Lung (tissue), 12 donors: ENCODE measurements around the gene GALNS. TPM values are rescaled to one million over a fixed set of nuclear protein-coding genes. Genes with fewer than 3 reads are reported as not detected.

Experiments used
- ATAC-seq: fragments of 200-7000 bp; cut with Tn5 transposase; one replicate; pipeline ENCODE4 v1.9.1; 2020; ENCODE audit warnings: moderate number of reproducible peaks; ENCODE audit not compliant: insufficient read depth, low FRiP score
- DNase-seq, 3 donors: peaks; one replicate each; pipeline ENCODE4 v3.0.0-alpha.2; 2013 to 2017
- H3K27ac ChIP-seq, 2 donors: one replicate each; pipeline ENCODE4 v1.5.1; 2013; ENCODE audit warnings: mild to moderate bottlenecking in 2 of 2, moderate library complexity in 2 of 2, control low read depth in 1 of 2, inconsistent platforms in 1 of 2, low read depth in 1 of 2, low read length in 1 of 2
- H3K27me3 ChIP-seq, 3 donors: one replicate each; pipeline ENCODE4 v1.5.1; 2013; ENCODE audit warnings: low read length in 2 of 3; ENCODE audit not compliant: control insufficient read depth in 3 of 3, insufficient read depth in 3 of 3
- H3K36me3 ChIP-seq, 4 donors: one replicate each; pipeline ENCODE4 v1.5.1; 2013; ENCODE audit warnings: low read length in 4 of 4, mild to moderate bottlenecking in 1 of 4, moderate library complexity in 1 of 4; ENCODE audit not compliant: control insufficient read depth in 4 of 4, insufficient read depth in 4 of 4
- H3K4me1 ChIP-seq, 5 donors: one replicate each; pipeline ENCODE4 v1.5.1; 2013; ENCODE audit warnings: low read length in 5 of 5, mild to moderate bottlenecking in 2 of 5, moderate library complexity in 1 of 5; ENCODE audit not compliant: control insufficient read depth in 5 of 5, insufficient read depth in 5 of 5
- H3K4me3 ChIP-seq: one replicate; pipeline ENCODE4 v1.5.1; 2013; ENCODE audit warnings: mild to moderate bottlenecking, control low read depth, moderate library complexity
- H3K9ac ChIP-seq, 2 donors: one replicate each; pipeline ENCODE4 v1.5.1; 2013; ENCODE audit warnings: low read length in 2 of 2, control low read depth in 1 of 2; ENCODE audit not compliant: insufficient read depth in 1 of 2
- H3K9me3 ChIP-seq, 4 donors: one replicate each; pipeline ENCODE4 v1.5.1; 2013; ENCODE audit warnings: low read length in 3 of 4, mild to moderate bottlenecking in 1 of 4, moderate library complexity in 1 of 4; ENCODE audit not compliant: control insufficient read depth in 4 of 4, insufficient read depth in 3 of 4
- WGBS, 2 donors: extraction: QIAGEN DNeasy Blood & Tissue Kit; methylation state at CpG; one replicate each; pipeline ENCODE4 v1.1.7; 2013; 5-methylcytosine and 5-hydroxymethylcytosine counted together
- polyA plus RNA-seq, 2 donors: library from polyadenylated mRNA; stranded (reverse); fragments of 200-250 nt; gene quantifications; one replicate each; pipeline ENCODE4 v1.2.1, GENCODE V29; 2013
- total RNA-seq, 2 donors: library from RNA; depleted of rRNA in 1 of 2; stranded (reverse); fragments of >200 nt in 1 of 2; gene quantifications; one replicate each; pipeline ENCODE4 v1.2.1, GENCODE V29; 2014 to 2021
- TF ChIP-seq, protein P1 (sequence below): IDR thresholded peaks from 2 replicates; pipeline ENCODE4 v1.5.1; 2012; ENCODE audit warnings: mild to moderate bottlenecking; ENCODE audit errors: control extremely low read depth, extremely low read depth
- donor health status: control.
- donor health status: control.
- donor health status: Bipolar disorder and iron deficiency.
- donor health status: healthy.
- donor health status: DM: yes; HTN: yes; CAD: no.

Gene GALNS
- total and polyA plus RNA-seq, 4 donors = 21.4 to 61.9 (median 30.3) TPM

DNA sequence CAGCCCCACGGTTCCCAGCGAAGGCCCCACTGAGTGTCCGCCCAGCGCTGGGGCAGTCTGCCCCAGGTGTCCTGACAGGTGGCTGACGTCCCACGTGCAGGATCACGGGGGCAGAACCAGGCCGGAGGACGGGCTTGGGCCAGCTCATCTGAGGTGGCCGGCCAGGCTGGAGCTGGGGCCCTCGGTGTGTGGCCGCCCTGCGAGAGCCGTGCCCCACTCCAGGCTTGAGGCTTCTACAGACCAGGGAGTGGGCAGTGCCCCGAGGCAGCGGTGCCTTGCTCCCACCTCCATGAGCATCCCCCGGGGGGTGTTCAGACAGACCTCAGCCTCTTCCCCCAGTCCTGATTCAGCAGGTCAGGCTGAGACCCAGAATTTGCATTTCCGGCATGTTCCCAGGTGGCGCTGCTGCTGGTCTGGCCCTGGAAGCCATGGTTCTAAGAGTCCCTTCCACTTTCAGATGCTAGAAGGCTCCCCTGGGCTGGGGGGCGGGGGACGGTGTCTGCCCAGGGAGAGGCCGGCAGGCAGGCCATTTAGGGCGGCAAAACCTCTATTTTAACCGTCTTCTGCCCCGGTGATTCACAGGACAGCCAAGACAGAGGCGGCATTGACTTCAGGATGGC, 45.1 kb upstream of the GALNS start:
- Histone ChIP-seq H3K4me3 (no peak overlapping the region), H3K9ac (no peak overlapping the region), H3K27ac (no peak overlapping the region), H3K36me3 (peaks cover 0 to 7% (median 0%) of the 10 kb centered on the region in 4 donors), H3K4me1 (peaks cover 0 to 27% (median 6%) of the 10 kb centered on the region in 5 donors), H3K27me3 (no peaks in the 10 kb centered on the region), H3K9me3 (no peaks in the 10 kb centered on the region)
- DNase-seq (no peak), ATAC-seq (no peak)
- WGBS, 2 donors = 86 to 90% methylated on average over 25 to 26 of the region's 26 CpGs
- TF ChIP-seq, protein P1, sequence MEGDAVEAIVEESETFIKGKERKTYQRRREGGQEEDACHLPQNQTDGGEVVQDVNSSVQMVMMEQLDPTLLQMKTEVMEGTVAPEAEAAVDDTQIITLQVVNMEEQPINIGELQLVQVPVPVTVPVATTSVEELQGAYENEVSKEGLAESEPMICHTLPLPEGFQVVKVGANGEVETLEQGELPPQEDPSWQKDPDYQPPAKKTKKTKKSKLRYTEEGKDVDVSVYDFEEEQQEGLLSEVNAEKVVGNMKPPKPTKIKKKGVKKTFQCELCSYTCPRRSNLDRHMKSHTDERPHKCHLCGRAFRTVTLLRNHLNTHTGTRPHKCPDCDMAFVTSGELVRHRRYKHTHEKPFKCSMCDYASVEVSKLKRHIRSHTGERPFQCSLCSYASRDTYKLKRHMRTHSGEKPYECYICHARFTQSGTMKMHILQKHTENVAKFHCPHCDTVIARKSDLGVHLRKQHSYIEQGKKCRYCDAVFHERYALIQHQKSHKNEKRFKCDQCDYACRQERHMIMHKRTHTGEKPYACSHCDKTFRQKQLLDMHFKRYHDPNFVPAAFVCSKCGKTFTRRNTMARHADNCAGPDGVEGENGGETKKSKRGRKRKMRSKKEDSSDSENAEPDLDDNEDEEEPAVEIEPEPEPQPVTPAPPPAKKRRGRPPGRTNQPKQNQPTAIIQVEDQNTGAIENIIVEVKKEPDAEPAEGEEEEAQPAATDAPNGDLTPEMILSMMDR = no peak

DNA sequence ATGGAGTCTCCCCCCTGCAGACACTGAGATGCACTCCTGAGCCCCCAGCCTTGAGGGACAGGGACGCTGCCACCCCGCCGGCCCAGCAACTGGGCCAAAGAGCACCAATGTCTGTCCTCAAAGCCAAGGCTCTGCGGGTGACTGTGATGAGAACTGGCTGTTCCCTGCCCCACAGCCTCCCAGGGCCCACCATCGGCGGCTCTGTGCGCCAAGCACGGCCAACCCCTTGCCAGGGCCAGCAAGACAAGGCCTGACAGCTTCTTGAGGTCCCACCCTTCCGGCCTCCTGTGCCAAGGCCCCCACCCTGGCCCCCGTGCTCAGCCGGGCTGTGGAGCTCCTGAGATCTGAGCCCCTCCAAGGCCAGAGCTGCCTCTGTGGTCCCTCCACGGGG, 43.9 kb upstream of the GALNS start:
- Histone ChIP-seq H3K27me3 (no peaks in the 10 kb centered on the region), H3K4me3 (no peak overlapping the region), H3K9ac (no peak overlapping the region), H3K9me3 (no peaks in the 10 kb centered on the region), H3K36me3 (peaks cover 0 to 12% (median 0%) of the 10 kb centered on the region in 4 donors), H3K27ac (peak overlapping the region in 1 of 2 donors; percentile 73), H3K4me1 (peaks cover 0 to 27% (median 6%) of the 10 kb centered on the region in 5 donors)
- WGBS, 2 donors = 74 to 83% methylated on average over 12 of the region's 12 CpGs
- ATAC-seq = no peak
- peak; percentile 89 to 92 (median 89) for DNase-seq
- TF ChIP-seq, protein P1 = no peak

DNA sequence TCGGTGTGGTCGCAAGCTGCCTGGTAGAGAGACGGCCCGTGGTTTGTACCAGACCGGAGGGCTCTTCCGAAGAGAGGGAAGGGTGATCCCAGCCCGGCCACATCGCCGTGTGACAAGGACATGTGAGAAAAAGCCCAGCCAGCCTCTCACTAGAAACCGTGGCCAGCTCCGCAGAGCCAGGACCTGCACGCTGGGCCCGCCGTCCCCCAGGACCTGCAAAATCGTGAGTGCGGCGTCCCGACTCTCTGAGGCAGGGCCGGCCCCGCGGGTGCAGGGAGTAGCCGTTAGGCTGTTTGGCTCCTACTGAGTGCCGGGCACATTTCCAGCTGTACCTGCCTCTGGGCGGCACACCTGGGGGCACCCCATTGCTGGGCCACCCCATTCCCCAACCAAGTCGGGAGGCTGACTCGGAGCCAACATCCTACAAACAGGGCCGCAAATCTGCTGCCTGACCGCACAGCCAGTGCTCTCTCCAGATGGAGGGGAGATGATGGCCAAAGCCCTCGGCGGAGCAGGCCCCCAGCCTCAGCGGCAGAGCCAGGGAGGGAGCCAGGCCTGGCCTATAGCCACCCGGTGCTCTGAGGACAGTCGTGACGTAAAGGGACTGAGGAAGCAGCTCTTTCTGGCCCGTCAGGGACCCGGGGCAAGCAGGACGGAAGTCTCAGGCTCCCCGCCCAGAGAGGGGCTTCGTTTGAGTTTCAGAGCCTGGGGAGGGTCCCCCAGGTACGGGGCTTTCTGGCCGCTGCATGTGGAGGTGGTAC, 43.3 kb upstream of the GALNS start:
- Histone ChIP-seq H3K27me3 (no peaks in the 10 kb centered on the region), H3K9me3 (no peaks in the 10 kb centered on the region), H3K36me3 (peaks cover 0 to 12% (median 0%) of the 10 kb centered on the region in 4 donors), H3K27ac (peak overlapping the region in 1 of 2 donors; percentile 27), H3K9ac (no peak overlapping the region), H3K4me1 (peaks cover 0 to 27% (median 6%) of the 10 kb centered on the region in 5 donors), H3K4me3 (no peak overlapping the region)
- TF ChIP-seq, protein P1 = no peak
- DNase-seq = peak; percentile 78 to 80 (median 79)
- no peak for ATAC-seq
- WGBS, 2 donors = 81 to 85% methylated on average over 41 of the region's 41 CpGs
